NCI-H345 treated with DMSO at 0.1 percent for 48 hours (cell line): ENCODE measurements around the gene ENPP1.
"Not testable (repeated sequence)": the region's sequence is repeated elsewhere in the genome, so short reads cannot be mapped to it uniquely, and the experiment has no call there.

Experiments
- DNase-seq: peaks from one replicate; lab custom pipeline; 2025; ENCODE audit not compliant: unreplicated experiment; lab: John Stamatoyannopoulos, UW

ENPP1 gene

DNA sequence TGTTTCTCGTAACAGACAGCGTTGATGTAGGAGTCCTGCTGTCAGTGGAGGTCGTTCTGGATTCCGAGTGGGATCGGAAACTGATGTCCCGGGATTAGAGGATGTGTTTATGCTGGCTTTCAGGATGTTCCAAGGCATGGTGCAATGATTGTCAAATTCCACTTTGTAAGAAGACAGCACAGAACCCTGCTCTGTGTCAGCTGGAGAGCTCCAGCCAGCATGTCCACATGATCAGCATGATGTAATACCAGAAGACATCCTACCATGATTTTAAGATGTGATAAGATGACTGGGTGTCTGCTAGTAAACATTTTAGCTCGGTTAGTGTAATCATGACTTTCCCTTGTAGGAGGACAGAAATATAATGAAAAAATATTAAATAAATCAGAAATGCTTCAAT is 20.3 kb downstream of the ENPP1 start:
- no peak for DNase-seq

DNA sequence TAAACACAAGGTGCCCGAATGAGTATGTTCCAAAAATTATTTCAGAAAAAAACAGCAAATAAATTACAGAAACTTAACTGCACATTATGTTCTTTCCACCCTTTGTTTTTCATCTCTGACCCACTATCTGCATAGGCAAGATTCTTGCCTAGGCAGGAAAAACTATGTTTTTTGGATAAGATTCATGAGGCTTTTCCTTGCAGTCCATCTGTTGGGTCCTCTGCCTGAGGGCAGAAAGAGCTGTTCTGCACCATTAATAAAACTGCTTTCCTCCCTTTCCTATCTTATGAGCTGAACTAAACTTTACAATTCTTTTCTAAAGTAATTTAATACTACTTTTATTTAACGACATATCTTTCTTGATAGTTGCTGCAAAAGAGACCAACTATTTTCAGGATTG is 21.1 kb downstream of the ENPP1 start:
- DNase-seq: no peak

DNA sequence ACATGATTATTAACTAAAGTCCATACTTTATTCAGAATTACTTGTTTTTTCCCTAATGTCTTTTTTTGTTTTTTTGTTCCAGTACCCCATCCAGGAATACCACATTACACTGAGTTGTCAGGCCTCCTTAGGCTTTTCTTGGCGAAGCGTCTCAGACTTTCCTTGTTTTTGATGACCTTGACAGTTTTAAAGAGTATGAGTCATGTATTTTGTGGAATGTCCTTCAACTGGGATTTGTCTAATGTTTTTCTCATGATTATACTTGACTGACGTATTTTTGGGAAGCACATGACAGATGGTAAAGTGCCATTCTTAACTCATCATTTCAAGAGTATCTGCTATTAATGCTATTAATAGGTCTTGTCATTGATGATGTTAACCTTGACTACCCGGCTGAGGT is 23.6 kb downstream of the ENPP1 start:
- no peak for DNase-seq

DNA sequence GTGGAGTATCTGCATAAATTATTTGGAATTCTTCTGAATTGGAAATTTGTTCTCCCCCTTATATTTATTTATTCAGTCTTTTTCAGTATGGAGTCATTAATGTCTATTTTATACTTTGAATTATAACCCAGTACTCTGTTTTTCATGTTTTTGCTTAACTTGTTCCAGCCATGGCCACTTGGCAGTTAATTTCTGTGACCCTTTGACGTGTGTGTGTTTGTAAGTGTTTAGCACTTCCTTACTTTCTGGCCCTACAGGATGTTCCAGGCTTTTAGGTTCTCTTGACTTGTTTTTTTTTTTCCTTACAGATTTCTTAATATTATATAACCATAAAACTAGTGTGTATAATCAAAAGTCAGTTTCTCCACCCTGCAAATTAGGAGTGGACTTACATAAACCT is 24.1 kb downstream of the ENPP1 start:
- DNase-seq: no peak

DNA sequence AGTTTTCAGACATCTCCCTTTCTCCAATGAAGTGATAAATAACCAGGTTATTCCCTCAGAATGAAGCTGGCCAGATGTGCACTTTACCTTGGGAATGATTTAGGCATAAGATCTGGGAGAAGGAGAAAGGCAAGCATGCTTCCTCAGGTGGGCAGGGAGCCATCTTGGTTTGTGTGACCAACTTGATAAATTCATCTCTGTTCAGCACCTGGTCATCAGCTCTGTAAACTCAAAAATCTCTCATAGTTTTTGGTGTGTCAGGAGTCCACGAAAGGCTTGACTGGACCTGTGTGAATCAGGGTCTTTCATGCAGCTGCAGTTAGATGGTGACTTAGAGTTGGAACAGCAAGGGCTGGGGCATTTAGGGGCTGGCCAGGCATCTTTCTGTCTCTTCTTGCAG is 24.5 kb downstream of the ENPP1 start:
- DNase-seq: no peak

DNA sequence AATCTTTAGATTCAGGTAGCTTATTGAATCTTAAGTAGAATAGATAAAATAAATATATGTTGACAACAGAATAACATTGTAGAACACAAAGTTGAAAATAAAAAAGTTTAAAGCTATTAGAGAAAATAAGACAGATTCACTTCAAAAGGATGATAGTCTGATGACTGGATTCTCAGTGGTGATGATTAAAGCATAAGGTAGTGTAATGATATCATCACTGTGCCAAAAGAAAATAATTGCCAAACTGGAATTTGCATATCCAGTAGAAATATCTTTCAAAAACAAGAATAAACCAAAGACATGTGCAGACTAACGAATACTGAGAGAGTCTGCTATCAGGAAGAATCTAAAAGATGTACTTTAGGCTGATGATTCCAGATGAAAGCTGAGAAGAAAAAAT is 30.2 kb downstream of the ENPP1 start:
- DNase-seq: no peak

DNA sequence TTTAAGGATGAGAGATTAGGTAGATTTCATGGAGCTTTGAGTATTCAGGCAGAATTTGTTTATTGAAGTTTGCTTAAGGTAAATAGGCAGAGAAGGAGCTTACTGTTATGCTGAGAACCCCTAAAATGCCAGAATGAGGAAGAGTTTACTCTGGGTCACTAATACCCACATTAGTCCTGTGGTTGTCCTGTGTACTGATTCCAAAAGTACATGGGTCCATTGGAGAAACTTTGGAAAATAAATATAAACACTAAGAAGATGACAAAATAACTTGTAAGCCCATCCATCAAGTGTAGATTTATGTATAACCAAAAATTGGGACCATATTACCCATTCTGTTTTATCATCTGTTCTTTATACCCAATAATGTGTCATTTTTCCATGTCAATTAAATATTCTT is 31.6 kb downstream of the ENPP1 start:
- DNase-seq: no peak

- DNase-seq: no peak
These were observed 32.6 kb downstream of the ENPP1 start for GRCh38 chr6:131840441-131840840.

DNA sequence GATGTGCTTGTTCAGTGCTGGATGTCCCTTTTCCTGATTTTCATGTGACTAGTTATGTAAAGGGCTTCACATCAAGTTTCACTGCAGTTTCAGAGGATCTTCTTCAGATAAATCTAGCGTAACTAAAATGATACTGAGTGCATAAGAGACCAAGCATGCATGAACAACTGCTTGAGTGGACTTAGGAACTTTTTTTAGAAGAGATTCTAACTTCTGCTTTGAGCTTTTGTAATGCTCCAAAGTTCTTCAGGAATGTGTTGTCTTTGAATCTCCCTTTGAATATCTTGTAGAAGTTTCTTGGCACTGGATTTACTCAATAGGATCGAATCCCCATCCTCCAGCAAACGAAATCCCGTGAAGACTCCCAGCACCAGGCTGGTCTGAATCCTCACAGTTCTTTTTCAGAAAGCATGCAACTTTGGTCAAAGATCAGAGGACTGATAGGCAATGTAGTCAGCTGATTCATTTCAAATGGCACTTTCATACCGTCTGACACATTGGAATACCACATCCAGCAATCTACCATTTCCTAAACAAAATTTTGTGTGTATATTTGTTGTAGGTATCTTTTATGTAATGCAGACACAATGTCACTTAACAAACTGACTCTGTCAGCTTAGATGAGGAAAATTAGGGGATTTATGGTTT is 33.2 kb downstream of the ENPP1 start:
- DNase-seq: no peak

GRCh38 chr6:131843768-131844167 is 35.9 kb downstream of the ENPP1 start:
- DNase-seq: no peak

DNA sequence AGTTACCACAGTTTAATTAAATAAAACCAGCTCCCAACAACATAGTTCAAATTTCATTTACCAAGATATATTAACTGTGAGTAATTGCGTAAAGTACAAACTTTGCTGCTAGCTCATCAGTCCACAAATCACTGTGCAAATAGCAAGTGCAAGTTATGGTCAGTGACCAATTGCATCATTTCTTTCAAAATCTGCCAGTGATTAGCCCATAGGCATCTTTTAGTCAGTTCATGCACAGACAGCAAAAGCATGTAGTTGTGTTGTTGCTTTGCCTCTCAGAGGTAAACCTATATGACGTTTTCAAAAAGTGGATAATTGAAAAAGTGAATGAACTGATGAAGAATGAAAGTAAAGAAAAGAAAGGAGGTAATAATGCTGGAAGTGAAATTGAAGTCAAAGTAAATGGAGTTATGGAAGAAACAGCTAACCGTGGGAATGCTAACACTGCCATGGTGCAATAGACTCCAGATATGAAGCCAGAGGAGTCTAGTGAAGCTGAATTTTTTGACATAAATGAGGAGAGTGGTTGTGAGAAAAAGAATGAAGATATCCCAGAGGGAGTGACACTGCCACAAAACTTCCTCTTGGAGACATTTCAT is 36.5 kb downstream of the ENPP1 start:
- no peak for DNase-seq

- no peak for DNase-seq
These were observed 38.3 kb downstream of the ENPP1 start for GRCh38 chr6:131846023-131846663.

GRCh38 chr6:131846905-131847304 is 39.1 kb downstream of the ENPP1 start:
- no peak for DNase-seq

DNA sequence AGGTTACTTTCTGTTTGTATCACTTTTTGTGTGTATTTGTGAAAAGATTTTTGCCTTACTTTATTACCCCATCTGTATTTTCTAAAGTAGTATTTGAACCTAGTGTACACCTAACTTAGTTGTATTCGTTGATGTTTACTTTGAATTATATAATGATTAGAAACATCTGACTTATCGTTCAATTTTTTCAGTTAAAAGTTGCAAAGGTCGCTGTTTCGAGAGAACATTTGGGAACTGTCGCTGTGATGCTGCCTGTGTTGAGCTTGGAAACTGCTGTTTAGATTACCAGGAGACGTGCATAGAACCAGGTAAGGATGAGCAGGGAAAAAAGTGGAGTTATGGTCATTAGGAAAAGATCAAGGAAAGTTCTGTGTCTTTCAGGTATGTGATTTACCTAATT is 42.0 kb downstream of the ENPP1 start:
- DNase-seq: no peak

DNA sequence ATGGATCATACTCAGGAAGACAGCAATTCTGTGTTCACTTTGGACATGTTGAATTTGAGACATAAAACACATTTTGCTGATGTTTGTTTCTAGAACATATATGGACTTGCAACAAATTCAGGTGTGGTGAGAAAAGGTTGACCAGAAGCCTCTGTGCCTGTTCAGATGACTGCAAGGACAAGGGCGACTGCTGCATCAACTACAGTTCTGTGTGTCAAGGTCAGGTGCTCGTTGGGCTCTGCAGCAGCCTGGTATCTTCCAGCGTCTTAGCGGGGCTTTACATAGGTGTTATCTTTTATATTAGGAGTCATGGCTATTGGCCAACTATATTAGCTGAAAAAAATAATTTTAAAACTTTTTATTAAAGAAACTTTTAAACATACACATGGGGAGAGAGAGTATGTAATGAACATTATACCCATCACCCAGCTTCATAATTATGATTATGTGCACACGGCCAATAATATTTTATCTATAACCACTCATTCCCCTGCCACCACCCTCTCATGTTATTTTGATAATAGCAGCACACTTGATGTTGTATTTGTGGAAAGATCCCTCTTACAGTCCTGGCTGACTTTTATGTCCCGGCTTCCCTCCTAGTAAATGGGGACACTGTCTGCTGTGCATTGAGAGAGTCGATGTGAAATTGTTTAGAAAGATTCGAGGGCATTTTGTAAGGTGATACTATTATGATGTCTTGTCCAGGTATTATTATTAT is 43.4 kb downstream of the ENPP1 start:
- DNase-seq: no peak

DNA sequence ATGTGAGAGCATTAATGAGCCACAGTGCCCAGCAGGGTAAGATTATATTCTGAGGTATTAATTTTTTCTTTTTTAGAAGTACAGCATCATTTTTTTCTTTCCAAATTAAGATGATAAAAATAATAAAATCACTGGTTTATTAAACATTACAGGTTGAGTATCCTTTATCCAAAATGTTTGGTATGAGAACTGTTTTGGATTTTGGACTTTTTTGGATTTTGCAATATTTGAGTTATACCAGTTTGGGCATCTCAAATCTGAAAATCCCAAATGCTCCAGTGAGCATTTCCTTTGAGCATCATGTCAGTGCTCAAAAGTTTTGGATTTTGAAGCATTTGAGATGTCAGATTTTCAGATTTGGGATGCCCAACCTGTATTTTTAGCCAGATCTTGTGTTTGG is 44.4 kb downstream of the ENPP1 start:
- DNase-seq: no peak

- DNase-seq: no peak
These were observed 47.0 kb downstream of the ENPP1 start for GRCh38 chr6:131854803-131855202.

DNA sequence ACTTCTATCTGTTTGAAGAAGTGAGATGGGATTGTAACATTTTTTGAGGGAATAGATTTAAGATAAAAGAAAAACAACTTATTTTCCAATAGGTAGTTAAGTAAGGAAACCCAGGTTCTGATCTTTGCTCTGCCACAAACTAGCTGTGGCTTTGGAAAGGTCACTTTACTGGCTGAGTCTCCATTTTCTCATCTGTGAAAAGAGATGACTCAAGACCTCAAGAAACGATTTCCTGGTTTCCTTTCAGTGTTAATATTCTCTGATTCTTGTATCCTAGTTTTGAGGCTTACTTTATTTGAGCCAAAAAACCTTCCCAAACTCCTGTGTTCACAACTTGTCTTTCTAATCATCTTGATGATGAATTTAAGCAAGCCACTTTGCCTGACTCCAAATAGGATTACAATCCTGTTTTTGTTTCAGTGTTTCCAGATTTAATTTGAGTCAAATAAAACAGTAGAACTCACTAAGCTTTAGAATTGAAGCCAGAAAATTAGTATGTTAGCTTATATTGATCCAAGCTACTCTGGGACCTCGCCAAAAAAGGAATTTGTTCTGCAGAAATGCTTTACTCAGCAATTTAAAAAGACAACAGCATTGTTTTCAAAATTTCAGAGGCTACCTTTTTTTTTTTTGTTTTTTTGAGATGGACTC is 51.1 kb downstream of the ENPP1 start:
- no peak for DNase-seq

GRCh38 chr6:131859658-131860057 is 51.8 kb downstream of the ENPP1 start:
- not testable (repeated sequence) for DNase-seq

- DNase-seq: no peak
These were observed 53.6 kb downstream of the ENPP1 start for GRCh38 chr6:131861381-131861780.

DNA sequence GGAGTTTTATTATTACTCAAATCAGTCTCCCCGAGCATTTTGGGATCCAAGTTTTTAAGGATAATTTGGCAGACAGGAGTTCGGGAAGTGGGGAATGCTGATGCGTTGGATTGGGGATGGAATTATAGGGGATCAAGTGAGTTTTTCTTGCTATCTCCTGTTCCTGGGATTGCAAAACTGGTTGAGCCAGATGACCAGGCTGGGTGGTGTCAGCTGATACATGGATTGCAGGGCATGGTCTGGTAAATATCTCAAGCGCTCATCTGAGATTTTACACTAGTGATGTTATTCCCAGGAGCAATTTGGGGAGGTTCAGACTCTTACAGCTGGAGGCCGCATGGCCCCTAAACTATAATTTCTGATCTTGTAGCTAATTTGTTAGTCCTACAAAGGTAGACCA is 54.7 kb downstream of the ENPP1 start:
- no peak for DNase-seq

GRCh38 chr6:131867744-131868143 is 59.9 kb downstream of the ENPP1 start:
- no peak for DNase-seq
